Adipocyte (in vitro differentiated cells): ENCODE measurements around the gene YJU2.
"Not testable (repeated sequence)": the region's sequence is repeated elsewhere in the genome, so short reads cannot be mapped to it uniquely, and the experiment has no call there.

ENCODE experiments used
- DNase-seq: peaks from one replicate; pipeline ENCODE4 v3.0.0-alpha.2; 2015; ENCODE audit warnings: low read depth
- H3K27me3 ChIP-seq: replicated peaks from 2 replicates; pipeline ENCODE4 v1.7.0; 2013; ENCODE audit warnings: mild to moderate bottlenecking, low read length, moderate library complexity; ENCODE audit not compliant: control insufficient read depth, insufficient read depth
- H3K36me3 ChIP-seq: 2 replicates; pipeline ENCODE4 v1.7.0; 2013; ENCODE audit warnings: low read length, mild to moderate bottlenecking, moderate library complexity; ENCODE audit not compliant: control insufficient read depth, insufficient read depth, severe bottlenecking
- H3K4me1 ChIP-seq: 2 replicates; pipeline ENCODE4 v1.7.0; 2013; ENCODE audit warnings: mild to moderate bottlenecking, low read length, moderate library complexity; ENCODE audit not compliant: control insufficient read depth, insufficient read depth
- H3K4me3 ChIP-seq: 2 replicates; pipeline ENCODE4 v1.7.0; 2013; ENCODE audit warnings: mild to moderate bottlenecking, low read length, moderate library complexity
- H3K9ac ChIP-seq: 2 replicates; pipeline ENCODE4 v1.7.0; 2013; ENCODE audit warnings: mild to moderate bottlenecking, low read length, moderate library complexity
- H3K9me3 ChIP-seq: 2 replicates; pipeline ENCODE4 v1.7.0; 2013; ENCODE audit warnings: mild to moderate bottlenecking, low read length, moderate library complexity; ENCODE audit not compliant: control insufficient read depth

YJU2 gene

DNA sequence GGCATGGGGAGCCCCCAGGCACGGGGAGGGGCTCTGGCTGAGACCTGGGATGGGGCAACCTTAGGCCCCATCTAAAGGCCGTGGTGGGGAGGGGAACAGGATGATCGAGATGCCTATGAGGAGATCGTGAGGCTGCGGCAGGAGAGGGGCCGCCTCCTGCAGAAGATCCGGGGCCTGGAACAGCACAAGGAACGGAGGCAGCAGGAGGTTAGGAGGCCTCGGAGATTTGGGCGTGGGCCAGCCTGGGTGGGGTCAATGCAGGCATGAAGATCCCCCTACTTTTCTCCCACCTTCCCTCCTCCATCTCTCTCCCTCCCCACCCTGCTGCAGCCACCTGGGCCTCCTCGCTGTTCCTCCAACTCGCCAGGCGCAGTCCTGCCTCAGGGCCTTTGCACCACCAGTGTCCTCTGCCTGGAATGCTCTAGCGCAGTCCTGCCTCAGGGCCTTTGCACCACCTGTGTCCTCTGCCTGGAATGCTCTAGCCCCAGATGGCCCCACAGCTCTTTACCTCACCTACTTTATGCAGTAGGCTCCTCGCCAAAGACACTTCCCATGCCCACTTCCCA, 36.6 kb upstream of the YJU2 start:
- Histone ChIP-seq H3K9me3 (no peaks in the 10 kb centered on the region), H3K4me3 (no peak overlapping the region), H3K9ac (no peak overlapping the region), H3K27me3 (peaks cover 18% of the 10 kb centered on the region), H3K36me3 (no peaks in the 10 kb centered on the region), H3K4me1 (peaks cover 3% of the 10 kb centered on the region)
- DNase-seq, result no peak

DNA sequence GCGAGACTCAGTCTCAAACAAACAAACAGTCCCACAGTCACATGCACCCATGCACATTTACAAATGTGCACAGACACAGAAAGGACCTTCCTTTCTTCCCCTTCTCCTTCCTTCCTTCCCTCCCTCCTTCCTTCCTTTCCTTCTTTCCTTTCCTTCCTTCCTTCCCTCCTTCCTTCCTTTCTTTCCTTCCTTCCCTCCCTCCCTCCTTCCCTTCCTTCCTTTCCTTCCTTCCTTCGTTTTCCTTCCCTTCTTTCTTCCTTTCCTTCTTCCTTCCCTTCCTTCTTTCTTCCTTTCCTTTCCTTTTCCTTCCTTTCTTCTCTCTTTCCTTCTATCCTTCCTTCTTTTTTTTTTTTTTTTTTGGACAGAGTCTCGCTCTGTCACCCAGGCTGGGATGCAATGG, 33.8 kb upstream of the YJU2 start:
- Histone ChIP-seq H3K36me3 (no peaks in the 10 kb centered on the region), H3K4me1 (no peaks in the 10 kb centered on the region), H3K4me3 (no peak overlapping the region), H3K27me3 (peaks cover 22% of the 10 kb centered on the region), H3K9me3 (no peaks in the 10 kb centered on the region), H3K9ac (no peak overlapping the region)
- no peak for DNase-seq

DNA sequence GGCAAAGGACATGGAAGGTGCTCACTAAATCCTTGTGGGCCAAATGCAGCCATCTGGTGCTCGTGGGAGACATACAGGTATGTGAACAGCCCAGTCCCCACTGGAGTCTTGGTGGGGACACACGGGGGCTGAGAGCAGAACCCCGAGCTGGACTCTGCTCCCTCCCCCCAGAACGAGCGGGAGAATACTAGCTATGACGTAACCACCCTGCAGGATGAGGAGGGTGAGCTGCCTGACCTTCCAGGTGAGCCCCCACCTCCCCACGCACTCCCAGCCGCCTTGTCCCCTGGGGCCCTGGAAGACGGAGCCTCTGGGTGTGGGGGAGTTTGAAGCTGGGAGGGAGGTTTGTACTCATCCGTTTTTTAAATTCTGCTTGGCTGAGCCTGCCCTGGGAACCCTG, 31.1 kb upstream of the YJU2 start:
- H3K4me1 ChIP-seq, result no peaks in the 10 kb centered on the region
- no peak overlapping the region for H3K4me3 ChIP-seq
- DNase-seq, result no peak
- no peaks in the 10 kb centered on the region for H3K36me3 ChIP-seq
- no peaks in the 10 kb centered on the region for H3K9me3 ChIP-seq
- H3K27me3 ChIP-seq, result peaks cover 17% of the 10 kb centered on the region
- H3K9ac ChIP-seq, result no peak overlapping the region

DNA sequence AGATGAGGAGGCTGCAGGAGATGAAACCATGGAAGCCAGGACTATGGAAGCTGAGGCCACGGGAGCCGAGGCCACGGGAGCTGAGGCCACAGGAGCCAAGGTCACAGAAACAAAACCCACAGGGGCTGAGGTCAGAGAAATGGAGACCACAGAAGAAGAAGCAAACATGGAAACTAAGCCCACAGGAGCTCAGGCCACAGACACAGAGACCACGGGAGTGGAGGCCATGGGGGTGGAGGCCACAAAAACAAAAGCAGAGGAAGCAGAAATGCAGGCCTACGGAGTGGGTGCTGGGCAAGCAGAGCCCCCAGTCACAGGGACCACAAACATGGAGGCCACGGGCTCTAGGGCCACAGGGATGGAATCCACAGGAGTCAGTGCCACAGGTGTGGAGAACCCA, 30.0 kb upstream of the YJU2 start:
- Histone ChIP-seq H3K4me3 (no peak overlapping the region), H3K4me1 (no peaks in the 10 kb centered on the region), H3K27me3 (peaks cover 13% of the 10 kb centered on the region), H3K36me3 (no peaks in the 10 kb centered on the region), H3K9ac (no peak overlapping the region), H3K9me3 (no peaks in the 10 kb centered on the region)
- DNase-seq, result no peak

DNA sequence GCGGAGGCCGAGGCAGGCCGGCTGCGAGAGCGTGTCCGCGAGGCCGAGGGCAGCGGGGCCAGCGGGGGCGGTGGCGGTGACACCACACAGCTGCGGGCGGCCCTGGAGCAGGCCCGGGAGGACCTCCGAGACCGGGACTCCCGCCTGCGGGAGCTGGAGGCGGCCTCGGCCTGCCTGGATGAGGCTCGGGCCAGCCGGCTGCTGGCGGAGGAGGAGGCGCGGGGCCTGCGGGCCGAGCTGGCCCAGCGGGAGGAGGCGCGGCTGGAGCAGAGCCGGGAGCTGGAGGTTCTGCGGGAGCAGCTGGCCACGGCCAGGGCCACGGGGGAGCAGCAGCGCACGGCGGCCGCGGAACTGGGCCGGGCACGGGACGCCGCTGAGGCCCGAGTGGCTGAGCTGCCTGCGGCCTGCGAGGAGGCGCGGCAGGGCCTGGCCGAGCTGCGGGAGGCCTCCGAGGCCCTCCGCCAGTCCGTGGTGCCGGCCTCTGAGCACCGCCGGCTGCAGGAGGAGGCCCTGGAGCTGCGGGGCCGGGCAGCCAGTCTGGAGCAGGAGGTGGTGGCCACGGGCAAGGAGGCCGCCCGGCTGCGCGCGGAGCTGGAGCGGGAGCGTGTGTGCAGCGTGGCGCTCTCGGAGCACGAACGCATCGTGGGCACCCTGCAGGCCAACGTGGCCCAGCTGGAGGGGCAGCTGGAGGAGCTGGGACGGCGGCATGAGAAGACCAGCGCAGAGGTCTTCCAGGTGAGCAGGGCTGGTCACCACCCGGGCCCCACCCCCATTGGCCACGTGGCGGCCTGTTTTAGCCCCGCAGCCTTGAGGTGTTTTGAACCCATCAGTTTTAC, 29.2 kb upstream of the YJU2 start:
- Histone ChIP-seq H3K27me3 (peaks cover 14% of the 10 kb centered on the region), H3K4me1 (no peaks in the 10 kb centered on the region), H3K36me3 (no peaks in the 10 kb centered on the region)

DNA sequence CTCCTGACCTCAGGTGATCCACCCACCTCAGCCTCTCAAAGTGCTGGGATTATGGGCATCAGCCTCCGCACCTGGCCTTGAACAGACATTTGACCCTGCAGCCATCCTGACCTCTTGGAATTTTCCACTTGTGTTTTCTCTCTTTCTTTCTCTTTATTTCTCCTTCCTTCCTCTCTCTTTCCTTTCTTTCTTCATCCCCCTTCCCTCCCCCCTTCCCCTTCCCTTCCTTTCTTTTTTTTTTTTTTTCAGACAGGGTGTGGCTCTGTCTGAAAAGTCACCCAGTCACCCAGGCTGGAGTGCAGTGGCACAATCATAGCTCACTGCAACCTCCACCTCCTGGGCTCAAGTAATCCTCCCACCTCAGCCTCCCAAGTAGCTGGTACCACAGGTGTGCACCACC, 28.4 kb upstream of the YJU2 start:
- H3K9ac ChIP-seq, DNase-seq, H3K9me3 ChIP-seq, H3K4me1 ChIP-seq, H3K36me3 ChIP-seq, H3K4me3 ChIP-seq: not testable (repeated sequence)
- peaks cover 12% of the 10 kb centered on the region for H3K27me3 ChIP-seq

More for the DNA sequence above, 29.2 kb upstream of the YJU2 start:
- no peak overlapping the region for H3K9ac ChIP-seq
- no peak overlapping the region for H3K4me3 ChIP-seq
- no peaks in the 10 kb centered on the region for H3K9me3 ChIP-seq
- no peak for DNase-seq

DNA sequence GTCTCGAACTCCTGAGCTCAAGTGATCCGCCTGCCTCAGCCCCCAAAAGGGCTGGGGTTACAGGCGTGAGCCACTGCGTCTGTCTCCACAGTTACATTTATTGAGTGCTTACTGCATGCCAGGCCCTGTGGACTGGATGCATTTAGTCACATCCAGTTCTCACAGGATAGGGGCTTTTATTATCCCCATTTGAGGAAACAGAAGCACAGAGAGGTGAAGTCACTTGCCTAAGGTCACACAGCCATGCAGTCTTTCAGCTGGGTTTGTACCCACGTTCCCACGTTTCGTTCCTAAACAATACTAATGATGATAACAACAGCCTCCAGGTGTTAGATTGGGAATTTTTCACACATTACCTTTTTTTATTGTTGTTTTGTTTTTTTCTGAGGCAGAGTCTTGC, 26.7 kb upstream of the YJU2 start:
- no peak for DNase-seq
- H3K4me3 ChIP-seq, result no peak overlapping the region
- no peaks in the 10 kb centered on the region for H3K9me3 ChIP-seq
- H3K4me1 ChIP-seq, result no peaks in the 10 kb centered on the region
- H3K27me3 ChIP-seq, result peaks cover 11% of the 10 kb centered on the region
- H3K36me3 ChIP-seq, result no peaks in the 10 kb centered on the region
- no peak overlapping the region for H3K9ac ChIP-seq

DNA sequence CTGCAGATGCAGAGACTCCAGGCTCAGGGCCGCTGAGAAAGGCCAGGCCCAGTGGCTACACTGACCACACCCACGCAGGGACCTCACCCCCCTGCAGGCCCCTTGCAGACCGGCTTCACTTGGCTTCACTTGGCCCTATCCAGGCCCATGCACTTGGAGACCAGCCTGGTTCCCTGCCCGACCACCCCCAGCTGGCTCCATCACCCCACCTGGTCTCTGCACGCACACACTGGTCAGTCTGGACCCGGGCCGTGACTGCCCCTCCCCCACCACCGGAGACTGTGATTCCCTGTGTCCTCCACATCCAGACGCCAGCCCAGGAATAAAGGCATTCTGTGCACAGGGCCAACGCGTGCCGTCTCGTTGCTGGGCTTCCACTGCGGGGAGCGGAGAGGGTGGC, 22.4 kb upstream of the YJU2 start:
- H3K4me3 ChIP-seq, result no peak overlapping the region

DNA sequence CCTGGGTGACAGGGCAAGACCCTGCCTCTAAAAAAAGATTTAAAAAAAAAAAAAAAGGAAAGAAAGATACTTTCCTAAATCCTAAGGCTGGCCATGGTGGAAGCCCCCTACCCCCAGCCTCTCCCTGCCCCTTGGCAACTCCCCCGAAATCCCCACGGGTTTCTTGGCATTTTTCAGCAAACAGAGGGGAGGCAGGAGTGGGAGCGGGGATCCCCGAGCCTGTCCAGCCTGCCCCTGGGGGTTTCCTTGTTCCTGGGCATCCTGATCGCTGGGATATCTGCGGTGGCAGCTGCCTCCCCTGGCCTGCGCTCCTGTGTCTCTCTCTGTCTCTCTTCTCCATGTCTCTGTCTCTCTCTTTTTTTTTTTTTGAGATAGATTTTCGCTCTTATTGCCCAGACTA, 21.0 kb upstream of the YJU2 start:
- peaks cover 3% of the 10 kb centered on the region for H3K4me1 ChIP-seq
- H3K9me3 ChIP-seq, result no peaks in the 10 kb centered on the region
- no peak overlapping the region for H3K4me3 ChIP-seq
- peaks cover 31% of the 10 kb centered on the region for H3K27me3 ChIP-seq
- H3K9ac ChIP-seq, result no peak overlapping the region
- no peaks in the 10 kb centered on the region for H3K36me3 ChIP-seq
- DNase-seq, result no peak

More for the DNA sequence above, 22.4 kb upstream of the YJU2 start:
- no peak for DNase-seq
- Histone ChIP-seq H3K4me1 (peaks cover 3% of the 10 kb centered on the region), H3K9me3 (no peaks in the 10 kb centered on the region), H3K9ac (no peak overlapping the region), H3K36me3 (no peaks in the 10 kb centered on the region), H3K27me3 (peaks cover 31% of the 10 kb centered on the region)

DNA sequence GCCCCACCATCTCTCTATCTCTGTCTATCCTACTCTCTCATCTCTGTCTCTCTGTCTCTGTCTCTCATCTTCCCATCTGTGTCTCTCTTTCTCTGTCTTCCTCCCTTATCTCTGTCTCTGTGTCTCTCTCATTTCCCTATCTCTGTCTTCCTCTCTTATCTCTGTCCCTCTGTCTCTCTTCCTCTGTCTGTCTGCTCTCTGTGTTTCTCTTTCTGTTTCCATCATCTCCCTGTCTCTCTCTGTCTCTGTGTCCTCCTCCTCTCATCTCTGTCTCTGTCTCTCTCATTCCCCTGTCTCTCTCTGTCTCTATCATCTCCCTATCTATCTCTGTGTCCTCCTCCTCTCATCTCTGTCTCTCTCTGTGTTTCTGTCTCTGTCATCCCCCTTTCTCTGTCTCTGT, 19.1 kb upstream of the YJU2 start:
- DNase-seq, result no peak
- Histone ChIP-seq H3K4me1 (peaks cover 3% of the 10 kb centered on the region), H3K9me3 (no peaks in the 10 kb centered on the region), H3K9ac (no peak overlapping the region), H3K36me3 (no peaks in the 10 kb centered on the region), H3K4me3 (no peak overlapping the region), H3K27me3 (peaks cover 29% of the 10 kb centered on the region)

DNA sequence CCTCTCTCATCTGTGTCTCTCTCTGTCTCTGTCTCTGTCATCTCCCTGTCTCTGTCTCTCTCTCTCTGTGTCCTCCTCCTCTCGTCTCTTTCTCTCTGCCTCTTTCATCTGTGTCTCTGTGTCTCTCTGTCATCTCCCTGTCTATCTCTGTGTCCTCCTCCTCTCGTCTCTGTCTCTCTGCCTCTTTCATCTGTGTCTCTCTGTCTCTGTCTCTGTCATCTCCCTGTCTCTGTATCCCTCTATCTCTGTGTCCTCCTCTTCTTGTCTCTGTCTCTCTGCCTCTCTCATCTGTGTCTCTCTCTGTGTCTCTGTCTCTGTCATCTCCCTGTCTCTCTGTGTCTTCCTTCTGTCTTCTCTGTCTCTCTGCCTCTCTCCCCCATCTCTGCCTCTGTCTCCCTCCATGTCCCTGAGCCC, 18.1 kb upstream of the YJU2 start:
- Histone ChIP-seq H3K9ac (no peak overlapping the region), H3K4me1 (peaks cover 3% of the 10 kb centered on the region), H3K4me3 (no peak overlapping the region), H3K27me3 (peaks cover 32% of the 10 kb centered on the region), H3K36me3 (no peaks in the 10 kb centered on the region), H3K9me3 (no peaks in the 10 kb centered on the region)
- DNase-seq, result no peak
